Measurements from ENCODE around the gene CEACAM18.

- TF ChIP-seq EP300 (IDR thresholded peaks at IDR 0.05) (no peak), MYC (IDR thresholded peaks at IDR 0.05; ENCODE audit: borderline replicate concordance, low read length) (no peak), CTCF (IDR thresholded peaks at IDR 0.05) (no peak), KDM5A (IDR thresholded peaks at IDR 0.05) (no peak), SMC3 (IDR thresholded peaks at IDR 0.05) (no peak), POLR2A (IDR thresholded peaks at IDR 0.05; ENCODE audit: low read length) (no peak), JUN (IDR thresholded peaks at IDR 0.05) (no peak), ZC3H11A (IDR thresholded peaks at IDR 0.05) (no peak), RFX5 (IDR thresholded peaks at IDR 0.05) (no peak), POLR2AphosphoS2 (conservative IDR thresholded peaks at IDR 0.05; ENCODE audit: low read length) (no peak), PHF8 (IDR thresholded peaks at IDR 0.05; ENCODE audit: borderline replicate concordance, low read depth) (no peak), RAD21 (conservative IDR thresholded peaks at IDR 0.05 in 1 of 2, IDR thresholded peaks at IDR 0.05 in 1 of 2) (no peak)
These were observed 51.0 kb downstream of the CEACAM18 start for GRCh38 chr19:51529301-51529700.
